Stimulated activated naive CD8-positive, alpha-beta T cell treated with anti-CD3 and anti-CD28 coated beads, Interleukin-15, amount 100 ng/mL, for 72 hours (primary cell): ENCODE measurements around the gene HYOU1.

Experiments
- ATAC-seq: fragments of 150-1000 bp; cut with Tn5 transposase; 2 replicates; pipeline ENCODE4 v1.10.0; 2021; ENCODE audit warnings: mild to moderate bottlenecking, moderate library complexity
- DNase-seq, 2 donors: peaks; one replicate each; pipeline ENCODE4 v3.0.0; 2021 to 2022
- H3K27ac Mint-ChIP-seq, 2 donors: one replicate each; pipeline ENCODE4 v1.8.0; 2022; ENCODE audit warnings: mild to moderate bottlenecking in 2 of 2, mixed read lengths in 2 of 2, moderate library complexity in 2 of 2
- H3K27me3 Mint-ChIP-seq: one replicate; pipeline ENCODE4 v1.8.0; 2022; ENCODE audit warnings: mixed read lengths
- H3K4me1 Mint-ChIP-seq: one replicate; pipeline ENCODE4 v1.8.0; 2022; ENCODE audit warnings: mild to moderate bottlenecking, mixed read lengths
- H3K4me3 Mint-ChIP-seq, 2 donors: one replicate each; pipeline ENCODE4 v1.8.0; 2022; ENCODE audit warnings: mild to moderate bottlenecking in 2 of 2, mixed read lengths in 2 of 2, moderate library complexity in 1 of 2
- H3K9me3 Mint-ChIP-seq, 2 donors: one replicate each; pipeline ENCODE4 v1.8.0; 2022; ENCODE audit warnings: mixed read lengths in 2 of 2

Gene HYOU1

DNA sequence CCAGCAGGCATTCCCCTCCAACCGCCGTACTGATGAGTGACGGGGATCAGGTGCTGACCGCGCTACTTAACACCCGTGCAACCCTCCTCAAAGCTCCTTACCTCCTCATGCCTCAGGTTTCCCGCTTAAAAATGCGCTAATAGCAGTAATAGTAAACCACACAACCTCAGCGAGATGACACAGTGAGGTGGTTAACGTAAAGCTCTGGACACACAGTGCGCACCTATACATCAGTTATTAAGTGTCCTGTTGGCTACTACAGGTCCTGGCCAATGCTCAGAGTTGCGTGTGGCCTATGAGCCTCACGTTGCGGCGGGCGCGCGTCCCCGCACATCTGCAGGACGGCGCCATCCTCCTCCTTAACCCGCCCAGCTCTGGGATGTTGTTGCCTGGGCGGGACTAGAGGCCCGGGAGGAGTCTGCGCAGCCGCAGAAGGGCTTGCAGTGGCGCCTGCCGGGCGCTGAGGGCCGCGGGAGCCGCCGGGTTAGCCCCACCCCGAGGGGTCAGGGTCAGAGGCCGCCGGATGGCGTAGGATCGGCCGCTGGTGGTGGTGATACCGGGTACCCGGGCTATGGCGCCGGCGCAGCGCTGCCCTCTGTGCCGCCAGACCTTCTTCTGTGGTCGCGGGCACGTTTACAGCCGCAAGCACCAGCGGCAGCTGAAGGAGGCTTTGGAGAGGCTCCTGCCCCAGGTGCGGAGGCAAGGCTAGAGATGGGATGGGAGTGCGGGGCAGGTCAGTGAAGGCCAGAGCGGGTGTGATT lies 59.2 kb downstream of the HYOU1 start, which contains the start of gene CENATAC:
TSS of gene CENATAC (plus strand) at position 512 of the 761 bp plus-strand sequence. CDS start at position 572, 60 bp downstream.
- ATAC-seq (peak; percentile 95), DNase-seq (peak; percentile 95 to 97)
- Mint-ChIP-seq H3K4me3 (peak within 1 kb of the TSS; percentile 99 to 100), H3K27ac (peak within 1 kb of the TSS; percentile 99 to 100), H3K4me1 (peaks cover 48% of the 10 kb centered on the region), H3K27me3 (no peaks in the 10 kb centered on the region), H3K9me3 (no peaks in the 10 kb centered on the region)

DNA sequence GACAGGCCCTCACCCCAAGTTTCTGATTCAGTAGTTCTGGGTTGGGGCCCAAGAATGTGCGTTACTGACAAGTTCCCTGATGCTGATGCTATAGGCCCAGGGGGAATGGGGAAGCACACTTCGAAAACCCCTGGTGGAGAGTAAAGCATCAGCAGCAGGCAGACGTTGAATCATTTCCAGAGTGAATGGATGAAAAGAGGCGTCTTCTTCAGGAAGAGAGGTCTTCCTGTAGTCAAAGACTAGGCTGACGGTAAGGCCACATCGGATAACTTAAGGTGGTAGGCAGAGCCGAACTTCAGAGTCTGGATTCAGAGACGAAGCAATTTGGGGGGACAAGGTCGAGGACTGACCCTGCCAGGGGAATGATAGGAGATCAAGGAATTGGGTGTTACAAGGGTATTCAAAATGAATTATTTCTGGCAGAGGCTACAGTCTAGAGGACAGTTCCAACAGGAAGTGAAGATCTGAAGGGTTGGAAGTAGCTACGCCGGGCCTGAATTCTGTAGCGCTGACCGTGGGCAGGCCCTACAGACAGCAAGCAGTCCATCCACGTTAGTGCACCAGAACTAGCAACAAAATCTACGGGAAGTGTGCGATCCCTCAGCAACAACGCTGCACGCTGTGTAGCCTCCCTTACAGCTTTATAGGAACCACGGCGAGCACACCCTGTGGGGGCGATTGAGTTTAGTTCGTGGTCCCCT lies 59.9 kb downstream of the HYOU1 start:
- no peaks in the 10 kb centered on the region for H3K9me3 Mint-ChIP-seq
- ATAC-seq: peak; percentile 52
- H3K27me3 Mint-ChIP-seq: no peaks in the 10 kb centered on the region
- peak; percentile 36 to 62 for DNase-seq
- H3K4me1 Mint-ChIP-seq: peaks cover 48% of the 10 kb centered on the region
- H3K4me3 Mint-ChIP-seq: peak overlapping the region; percentile 99 to 100
- H3K27ac Mint-ChIP-seq: peak overlapping the region; percentile 99 to 100
